ENCODE results near the gene CBL.

CBL gene

DNA sequence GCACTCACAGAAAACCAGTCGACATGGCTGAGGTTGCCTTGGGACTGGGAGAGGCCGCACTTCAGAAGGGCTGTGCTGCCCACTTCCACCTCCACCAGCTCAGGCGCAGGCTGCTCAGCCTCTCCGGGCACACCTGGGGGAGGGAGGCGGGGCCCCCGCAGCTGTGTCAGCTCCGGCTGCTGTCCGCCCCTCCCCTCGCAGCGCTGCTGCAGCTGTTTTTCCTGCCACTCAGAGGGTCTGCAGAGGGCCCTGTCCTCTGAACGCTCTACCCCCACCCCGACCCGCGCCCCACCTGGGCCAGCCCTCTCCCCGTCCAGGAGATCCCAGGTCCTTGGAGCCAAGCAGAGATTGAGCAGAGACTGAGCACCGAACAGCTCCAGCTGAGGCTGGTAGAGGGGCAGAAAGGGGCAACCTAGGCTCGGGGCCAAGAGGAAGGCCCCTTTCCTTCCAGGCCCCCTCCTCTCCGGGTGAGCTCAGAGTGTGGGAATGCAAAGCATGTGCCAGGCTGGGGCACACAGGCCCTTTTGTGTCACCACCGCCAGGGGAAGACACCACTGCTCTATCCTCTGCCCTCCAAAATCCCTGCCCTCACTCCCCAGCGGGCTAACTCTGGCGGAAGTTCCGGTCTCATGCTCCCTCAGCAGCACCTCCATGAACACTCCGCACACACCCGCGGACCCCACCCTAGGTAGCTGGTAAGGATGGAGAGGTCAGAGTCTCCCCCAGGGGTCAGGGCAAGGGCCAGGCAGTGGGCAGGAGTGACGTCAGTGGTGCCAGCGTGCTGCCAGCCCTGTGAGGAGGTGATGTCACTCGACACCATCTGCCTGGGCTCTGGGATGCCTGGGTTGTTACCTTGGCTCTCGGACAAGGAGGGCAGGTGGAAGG is 109.2 kb downstream of the CBL start:
- peak; percentile 48 for DNase-seq

- DNase-seq: no peak
Measured at GRCh38 chr11:119316016-119316728, 110.0 kb downstream of the CBL start.

- DNase-seq: no peak
Measured at GRCh38 chr11:119316729-119317591, 110.8 kb downstream of the CBL start, which contains the start of gene MCAM. Gene MCAM (minus strand): TSS chr11:119317130. CDS start chr11:119317101, 29 bp downstream.

- no peak for DNase-seq
Measured at GRCh38 chr11:119317592-119318239, 111.6 kb downstream of the CBL start.

DNA sequence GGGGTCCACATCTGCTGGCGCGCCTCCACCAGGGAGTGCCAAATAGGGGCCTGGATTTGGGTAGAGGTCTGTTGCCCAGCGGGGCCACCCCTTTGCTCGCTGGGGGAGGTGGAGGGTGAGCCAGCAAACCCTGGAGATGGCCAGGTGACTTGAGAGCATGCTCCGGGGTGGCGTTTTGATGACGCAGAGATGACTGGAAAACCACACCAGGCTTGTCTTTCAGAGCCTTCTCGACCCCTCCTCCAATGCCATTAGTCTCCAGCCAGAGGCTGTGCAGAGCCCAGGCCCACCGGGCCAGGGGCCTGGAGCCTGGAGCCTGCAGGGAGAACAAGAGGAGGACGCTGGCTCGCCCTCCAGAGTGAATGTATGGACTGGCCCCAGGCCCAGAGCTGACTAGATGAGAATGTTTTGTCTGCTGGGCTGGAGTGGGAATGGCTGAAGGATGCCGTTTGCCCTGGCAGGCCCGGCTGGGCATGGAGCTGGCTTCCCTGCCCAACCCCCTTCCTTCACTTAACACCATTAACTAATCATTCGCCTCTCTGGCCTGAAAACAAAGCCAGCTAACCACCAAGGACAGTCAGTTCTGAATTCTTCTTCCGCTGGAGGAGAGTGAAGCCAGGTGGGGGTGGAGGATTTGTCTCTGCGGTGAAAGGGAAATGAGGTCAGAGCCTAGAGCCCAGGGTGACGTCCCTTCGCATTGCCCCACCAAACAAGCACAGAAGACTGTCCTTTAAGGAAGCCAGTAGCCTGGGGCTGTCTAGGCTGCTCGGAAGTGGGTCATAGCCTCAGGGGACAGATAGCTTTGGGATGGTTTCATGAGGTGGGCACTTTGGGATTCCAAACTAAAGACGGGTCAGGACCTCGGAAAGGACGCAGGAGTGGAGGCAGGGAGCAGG is 112.3 kb downstream of the CBL start:
- no peak for DNase-seq

DNA sequence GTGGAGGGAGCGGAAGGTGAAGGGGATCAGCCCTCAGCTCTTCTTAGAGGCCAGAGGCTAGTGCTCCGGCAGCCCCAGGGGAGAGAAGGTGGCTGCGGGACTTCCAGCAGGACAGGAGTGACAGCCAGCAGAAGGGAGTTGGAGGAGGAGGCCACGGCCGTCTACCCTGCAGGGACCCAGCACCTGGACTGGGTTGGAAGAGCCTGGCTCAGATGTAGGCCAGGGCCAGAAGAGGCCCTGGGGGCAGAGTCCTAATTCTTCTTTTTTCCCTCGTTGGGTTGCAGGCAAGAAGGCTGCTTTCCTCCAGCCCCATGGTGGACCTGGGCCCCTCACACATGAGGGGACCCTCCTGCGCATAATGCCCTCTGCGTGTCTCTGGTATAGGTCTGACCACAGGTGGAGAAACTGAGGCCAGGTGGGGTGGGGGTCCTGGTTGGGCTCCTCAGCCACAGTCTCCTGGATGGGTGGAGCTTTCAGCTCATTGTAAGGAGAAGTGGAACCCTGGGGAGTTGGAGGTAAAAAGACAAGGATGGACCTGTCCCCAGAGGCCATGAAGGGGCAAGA is 113.1 kb downstream of the CBL start:
- DNase-seq: no peak

DNA sequence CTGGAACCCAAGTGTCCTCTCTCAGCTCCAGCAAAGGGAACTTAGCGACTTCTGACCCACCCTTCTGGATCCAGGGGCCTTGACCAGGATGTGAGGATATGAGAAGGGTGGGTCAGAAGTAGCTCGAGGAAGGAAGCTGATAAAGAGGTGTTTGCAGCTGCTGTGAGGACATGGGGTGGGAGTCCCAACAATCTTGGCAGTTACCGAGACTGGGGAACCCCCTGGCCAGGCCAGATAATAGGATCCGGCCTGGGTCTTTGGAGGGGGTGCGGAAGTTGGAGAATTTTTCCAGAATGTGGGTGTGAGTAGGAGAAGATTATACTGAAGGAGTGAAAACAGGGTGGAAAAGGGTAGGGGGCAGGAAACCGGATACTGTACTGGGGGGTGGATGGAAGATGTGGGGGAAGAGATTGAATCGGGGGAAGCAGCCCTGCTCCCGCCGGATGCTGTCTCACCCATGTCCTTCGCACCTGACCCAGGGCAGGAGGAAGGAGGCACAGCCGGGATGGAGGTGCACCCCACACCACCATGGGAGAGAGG is 113.6 kb downstream of the CBL start:
- no peak for DNase-seq

DNA sequence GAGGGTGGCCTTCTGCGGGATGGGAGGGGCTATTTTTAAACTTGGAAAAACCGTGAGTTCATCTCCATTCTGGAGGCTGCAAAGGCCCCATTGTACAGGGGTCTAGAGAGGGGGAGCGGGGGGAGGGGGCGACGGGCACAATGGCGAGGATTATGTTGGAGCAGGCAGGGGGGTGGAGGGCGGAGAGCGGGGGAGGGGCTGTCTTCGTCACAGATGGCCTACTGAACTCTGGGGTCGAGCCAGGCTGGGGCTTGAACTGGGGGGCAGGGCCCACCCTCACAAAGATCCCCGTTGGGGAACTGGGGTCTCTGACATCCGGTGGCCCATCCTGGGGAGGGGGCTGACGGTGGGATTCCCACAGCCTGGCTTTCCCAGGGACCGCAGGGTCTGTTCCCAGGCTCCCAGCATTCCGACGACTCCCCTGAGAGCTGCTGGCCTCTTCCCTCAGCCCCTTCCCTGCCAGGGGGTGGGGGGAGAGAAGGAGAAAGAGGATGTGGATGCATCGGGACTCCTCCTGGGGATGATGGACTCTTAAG is 114.2 kb downstream of the CBL start:
- no peak for DNase-seq

- DNase-seq: peak; percentile 46
Measured at GRCh38 chr11:119320776-119321524, 114.8 kb downstream of the CBL start.

GRCh38 chr11:119322360-119322739 is 116.2 kb downstream of the CBL start:
- no peak for DNase-seq

- no peak for DNase-seq
Measured at GRCh38 chr11:119322921-119323531, 116.9 kb downstream of the CBL start.

- peak; percentile 84 for DNase-seq
Measured at GRCh38 chr11:119323532-119324033, 117.4 kb downstream of the CBL start.

- no peak for DNase-seq
Measured at GRCh38 chr11:119324189-119324588, 118.0 kb downstream of the CBL start.

GRCh38 chr11:119329320-119329719 is 123.2 kb downstream of the CBL start:
- no peak for DNase-seq

- no peak for DNase-seq
Measured at GRCh38 chr11:119330237-119330636, 124.1 kb downstream of the CBL start.

- DNase-seq: no peak
Measured at GRCh38 chr11:119332111-119332765, 126.1 kb downstream of the CBL start.

GRCh38 chr11:119334174-119334930 is 128.2 kb downstream of the CBL start, which contains the start of gene RNF26:
Gene RNF26 (plus strand): TSS chr11:119334527. CDS start chr11:119335123, 596 bp downstream.
- DNase-seq: peak; percentile 96
